GM12878 (cell line): ENCODE data around the gene RNF150.

Source experiments
- CTCF ChIP-seq, 3 experiments: IDR thresholded peaks in 2 of 3; conservative IDR thresholded peaks in 1 of 3; 2 replicates each; pipeline ENCODE4 v1.5.1; 2011; ENCODE audit warnings: low read depth in 3 of 3, low read length in 3 of 3, mild to moderate bottlenecking in 3 of 3, control low read depth in 2 of 3, moderate library complexity in 2 of 3, inconsistent platforms in 1 of 3, mixed read lengths in 1 of 3; ENCODE audit not compliant: control insufficient read depth in 2 of 3, insufficient read depth in 1 of 3; ENCODE audit errors: extremely low read depth in 1 of 3
- EZH2 ChIP-seq: IDR thresholded peaks from 2 replicates; pipeline ENCODE4 v1.6.1; 2012; ENCODE audit warnings: low read depth, mild to moderate bottlenecking, control low read depth, inconsistent platforms, low read length, borderline replicate concordance; ENCODE audit not compliant: control insufficient read depth
- POLR2AphosphoS5 ChIP-seq: IDR thresholded peaks from 2 replicates; pipeline ENCODE4 v1.6.1; 2011; ENCODE audit warnings: mild to moderate bottlenecking, low read length, inconsistent platforms
- SMC3 ChIP-seq: IDR thresholded peaks from 2 replicates; pipeline ENCODE4 v1.6.1; 2011; ENCODE audit warnings: low read length, improper control_type of control experiment, borderline replicate concordance

GRCh38 chr4:140863197-140863596, 270.1 kb downstream of the RNF150 start:
- no peak for TF ChIP-seq CTCF (IDR thresholded peaks at IDR 0.05 in 2 of 3, conservative IDR thresholded peaks at IDR 0.05 in 1 of 3; ENCODE audit: control insufficient read depth in 2 of 3, extremely low read depth in 1 of 3, insufficient read depth in 1 of 3, low read depth in 3 of 3, low read length in 3 of 3)
- TF ChIP-seq POLR2AphosphoS5: no peak
- TF ChIP-seq EZH2: no peak
- TF ChIP-seq SMC3: no peak
